Activated CD8-positive, alpha-beta memory T cell treated with anti-CD3 and anti-CD28 coated beads, Interleukin-2, amount 10 ng/mL, durations not matched to agents 7 days and 5 days (primary cell): ENCODE data around the gene TGM4. TPM values are rescaled to one million over a fixed set of nuclear protein-coding genes. Genes with fewer than 3 reads are reported as not detected.

Source experiments
- ATAC-seq: fragments of 150-1000 bp; cut with Tn5 transposase; one replicate; pipeline ENCODE4 v1.10.0; 2021; ENCODE audit warnings: moderate library complexity
- CTCF ChIA-PET: fragments of 350-600 bp; sonication (Branson Sonifier 250); formaldehyde crosslinking; loops from one replicate; lab custom pipeline; 2021; ENCODE audit warnings: antibody characterized with exemption; lab: Charles Lee
- DNase-seq: peaks from one replicate; pipeline ENCODE4 v3.0.0-alpha.2; 2020
- H3K27ac Mint-ChIP-seq: one replicate; pipeline ENCODE4 v1.8.0; 2021; ENCODE audit warnings: mild to moderate bottlenecking, mixed read lengths
- H3K27me3 Mint-ChIP-seq: one replicate; pipeline ENCODE4 v1.8.0; 2021; ENCODE audit warnings: mixed read lengths
- H3K36me3 Mint-ChIP-seq: one replicate; pipeline ENCODE4 v1.8.0; 2021; ENCODE audit warnings: mild to moderate bottlenecking, mixed read lengths
- H3K4me1 Mint-ChIP-seq: one replicate; pipeline ENCODE4 v1.8.0; 2021; ENCODE audit warnings: mixed read lengths
- H3K4me3 Mint-ChIP-seq: one replicate; pipeline ENCODE4 v1.8.0; 2021; ENCODE audit warnings: mild to moderate bottlenecking, moderate library complexity, mixed read lengths
- H3K9me3 Mint-ChIP-seq: one replicate; pipeline ENCODE4 v1.8.0; 2022; ENCODE audit warnings: low read depth, mixed read lengths
- total RNA-seq, 2 experiments: library from RNA; stranded (reverse); gene quantifications; one replicate each; pipeline ENCODE4 v1.2.3, GENCODE V29; 2021

The TGM4 gene
- total RNA-seq, 2 experiments from 2014 or later: not detected

- H3K36me3 Mint-ChIP-seq: no peaks in the 10 kb centered on the region
- ATAC-seq (no peak), DNase-seq (no peak)
- H3K4me3 Mint-ChIP-seq: no peak overlapping the region
- CTCF ChIA-PET: no interaction called here
- no peaks in the 10 kb centered on the region for H3K4me1 Mint-ChIP-seq
- no peak overlapping the region for H3K27ac Mint-ChIP-seq
- H3K9me3 Mint-ChIP-seq: no peaks in the 10 kb centered on the region
- peaks cover 4% of the 10 kb centered on the region for H3K27me3 Mint-ChIP-seq
These were observed 12.7 kb downstream of the TGM4 start for GRCh38 chr3:44887101-44887500.

GRCh38 chr3:44890258-44890657, 15.8 kb downstream of the TGM4 start:
- no peaks in the 10 kb centered on the region for H3K4me1 Mint-ChIP-seq
- ATAC-seq: no peak
- H3K9me3 Mint-ChIP-seq: no peaks in the 10 kb centered on the region
- no peaks in the 10 kb centered on the region for H3K36me3 Mint-ChIP-seq
- H3K27ac Mint-ChIP-seq: no peak overlapping the region
- DNase-seq: no peak
- CTCF ChIA-PET: no interaction called here
- H3K4me3 Mint-ChIP-seq: no peak overlapping the region
- H3K27me3 Mint-ChIP-seq: no peaks in the 10 kb centered on the region

- Mint-ChIP-seq H3K27ac (no peak overlapping the region), H3K4me1 (no peaks in the 10 kb centered on the region), H3K4me3 (no peak overlapping the region), H3K9me3 (no peaks in the 10 kb centered on the region), H3K27me3 (no peaks in the 10 kb centered on the region), H3K36me3 (no peaks in the 10 kb centered on the region)
- ATAC-seq (no peak), DNase-seq (no peak)
- CTCF ChIA-PET: interaction anchor here (0.6 kb wide), 1 partner anchor 277 kb away, joined by 3 read pairs; no protein-coding TSS in a partner anchor
These were observed 16.4 kb downstream of the TGM4 start for GRCh38 chr3:44890852-44891251.

GRCh38 chr3:44892689-44893088, 18.3 kb downstream of the TGM4 start:
- no peak for DNase-seq
- CTCF ChIA-PET: no interaction called here
- Mint-ChIP-seq H3K9me3 (no peaks in the 10 kb centered on the region), H3K4me1 (no peaks in the 10 kb centered on the region), H3K27ac (no peak overlapping the region), H3K36me3 (no peaks in the 10 kb centered on the region), H3K4me3 (no peak overlapping the region), H3K27me3 (no peaks in the 10 kb centered on the region)
- no peak for ATAC-seq

GRCh38 chr3:44893097-44893496, 18.7 kb downstream of the TGM4 start:
- Mint-ChIP-seq H3K36me3 (no peaks in the 10 kb centered on the region), H3K4me3 (no peak overlapping the region)
- CTCF ChIA-PET: no interaction called here

GRCh38 chr3:44894485-44894884, 20.1 kb downstream of the TGM4 start:
- Mint-ChIP-seq H3K9me3 (no peaks in the 10 kb centered on the region), H3K36me3 (no peaks in the 10 kb centered on the region), H3K4me3 (no peak overlapping the region), H3K4me1 (peaks cover 1% of the 10 kb centered on the region), H3K27ac (no peak overlapping the region), H3K27me3 (no peaks in the 10 kb centered on the region)
- ATAC-seq (no peak), DNase-seq (no peak)
- CTCF ChIA-PET: no interaction called here

More at GRCh38 chr3:44893097-44893496, 18.7 kb downstream of the TGM4 start:
- no peaks in the 10 kb centered on the region for H3K9me3 Mint-ChIP-seq
- ATAC-seq (no peak), DNase-seq (no peak)
- no peaks in the 10 kb centered on the region for H3K4me1 Mint-ChIP-seq
- no peak overlapping the region for H3K27ac Mint-ChIP-seq
- H3K27me3 Mint-ChIP-seq: no peaks in the 10 kb centered on the region

- ATAC-seq (no peak), DNase-seq (no peak)
- peaks cover 12% of the 10 kb centered on the region for H3K4me1 Mint-ChIP-seq
- H3K27me3 Mint-ChIP-seq: no peaks in the 10 kb centered on the region
- H3K4me3 Mint-ChIP-seq: no peak overlapping the region
- H3K27ac Mint-ChIP-seq: no peak overlapping the region
- no peaks in the 10 kb centered on the region for H3K36me3 Mint-ChIP-seq
- H3K9me3 Mint-ChIP-seq: no peaks in the 10 kb centered on the region
- CTCF ChIA-PET: interaction anchor here (0.7 kb wide), 2 partner anchors 17 to 28 kb away, joined by 3 read pairs; no protein-coding TSS in a partner anchor
These were observed 22.0 kb downstream of the TGM4 start for GRCh38 chr3:44896440-44896839.

GRCh38 chr3:44899683-44900367, 25.4 kb downstream of the TGM4 start:
- H3K4me1 Mint-ChIP-seq: peaks cover 12% of the 10 kb centered on the region
- peaks cover 2% of the 10 kb centered on the region for H3K27me3 Mint-ChIP-seq
- peak; percentile 60 for ATAC-seq
- no peak for DNase-seq
- CTCF ChIA-PET: no interaction called here
- H3K36me3 Mint-ChIP-seq: no peaks in the 10 kb centered on the region
- no peak overlapping the region for H3K27ac Mint-ChIP-seq
- no peak overlapping the region for H3K4me3 Mint-ChIP-seq
- no peaks in the 10 kb centered on the region for H3K9me3 Mint-ChIP-seq

- peaks cover 5% of the 10 kb centered on the region for H3K27me3 Mint-ChIP-seq
- CTCF ChIA-PET: no interaction called here
- no peak overlapping the region for H3K4me3 Mint-ChIP-seq
- ATAC-seq (no peak), DNase-seq (no peak)
- H3K27ac Mint-ChIP-seq: no peak overlapping the region
- peaks cover 12% of the 10 kb centered on the region for H3K4me1 Mint-ChIP-seq
- no peaks in the 10 kb centered on the region for H3K9me3 Mint-ChIP-seq
- no peaks in the 10 kb centered on the region for H3K36me3 Mint-ChIP-seq
These were observed 28.2 kb downstream of the TGM4 start for GRCh38 chr3:44902628-44903027.

GRCh38 chr3:44903314-44903713, 28.9 kb downstream of the TGM4 start:
- Mint-ChIP-seq H3K4me1 (peaks cover 12% of the 10 kb centered on the region), H3K36me3 (no peaks in the 10 kb centered on the region), H3K4me3 (no peak overlapping the region), H3K9me3 (no peaks in the 10 kb centered on the region), H3K27me3 (peaks cover 10% of the 10 kb centered on the region), H3K27ac (no peak overlapping the region)
- DNase-seq (no peak), ATAC-seq (no peak)
- CTCF ChIA-PET: no interaction called here

- H3K4me1 Mint-ChIP-seq: peaks cover 12% of the 10 kb centered on the region
- H3K36me3 Mint-ChIP-seq: no peaks in the 10 kb centered on the region
- no peak overlapping the region for H3K4me3 Mint-ChIP-seq
- ATAC-seq: no peak
- peaks cover 10% of the 10 kb centered on the region for H3K27me3 Mint-ChIP-seq
- H3K9me3 Mint-ChIP-seq: no peaks in the 10 kb centered on the region
- no peak overlapping the region for H3K27ac Mint-ChIP-seq
- CTCF ChIA-PET: no interaction called here
- no peak for DNase-seq
These were observed 29.3 kb downstream of the TGM4 start for GRCh38 chr3:44903751-44904150.

GRCh38 chr3:44905446-44906157, 31.2 kb downstream of the TGM4 start:
- CTCF ChIA-PET: no interaction called here
- H3K4me1 Mint-ChIP-seq: peaks cover 1% of the 10 kb centered on the region
- ATAC-seq (no peak), DNase-seq (no peak)
- H3K36me3 Mint-ChIP-seq: no peaks in the 10 kb centered on the region
- H3K4me3 Mint-ChIP-seq: no peak overlapping the region
- no peak overlapping the region for H3K27ac Mint-ChIP-seq
- H3K27me3 Mint-ChIP-seq: peaks cover 27% of the 10 kb centered on the region
- no peaks in the 10 kb centered on the region for H3K9me3 Mint-ChIP-seq

GRCh38 chr3:44906997-44907396, 32.6 kb downstream of the TGM4 start:
- Mint-ChIP-seq H3K9me3 (peaks cover 4% of the 10 kb centered on the region), H3K36me3 (no peaks in the 10 kb centered on the region), H3K4me3 (no peak overlapping the region), H3K4me1 (no peaks in the 10 kb centered on the region), H3K27me3 (peaks cover 25% of the 10 kb centered on the region), H3K27ac (no peak overlapping the region)
- no peak for DNase-seq
- ATAC-seq: no peak
- CTCF ChIA-PET: interaction anchor here (1.2 kb wide), 1 partner anchor 13 kb away, joined by 4 read pairs; no protein-coding TSS in a partner anchor

GRCh38 chr3:44907612-44908011, 33.2 kb downstream of the TGM4 start:
- Mint-ChIP-seq H3K4me1 (no peaks in the 10 kb centered on the region), H3K9me3 (peaks cover 4% of the 10 kb centered on the region), H3K27me3 (peaks cover 25% of the 10 kb centered on the region), H3K36me3 (no peaks in the 10 kb centered on the region), H3K27ac (no peak overlapping the region), H3K4me3 (no peak overlapping the region)
- ATAC-seq (no peak), DNase-seq (no peak)
- CTCF ChIA-PET: interaction anchor here (1.2 kb wide), 1 partner anchor 13 kb away, joined by 4 read pairs; no protein-coding TSS in a partner anchor
